OCI-LY1 (cell line): Measurements from ENCODE around the gene RTL10.

Experiments
- CTCF ChIP-seq: fragments of 200-600 bp; sonication (generic), shearing (Covaris generic); IDR thresholded peaks from 2 replicates; pipeline ENCODE4 v1.5.1; 2017; ENCODE audit warnings: mild to moderate bottlenecking, antibody characterized with exemption, low read length, moderate library complexity, mixed read lengths
- EZH2 ChIP-seq: fragments of 200-600 bp; sonication (generic), shearing (Covaris generic); IDR thresholded peaks from 2 replicates; pipeline ENCODE4 v1.8.0; 2017; ENCODE audit warnings: borderline replicate concordance, mixed run types, mild to moderate bottlenecking, antibody characterized with exemption, low read length, moderate library complexity, mixed read lengths

GRCh38 chr22:19844377-19845053, 10.2 kb downstream of the RTL10 start:
- TF ChIP-seq CTCF (no peak), EZH2 (no peak)
